GM18873 (cell line): Measurements from ENCODE around the gene CHRM2.

Experiments used
- ATAC-seq: cut with Tn5 transposase; IDR thresholded peaks from one replicate; pipeline ENCODE4 v1.9.1; 2021; ENCODE audit warnings: mild to moderate bottlenecking, moderate library complexity, moderate number of reproducible peaks; ENCODE audit not compliant: unreplicated experiment, low FRiP score

CHRM2 gene

DNA sequence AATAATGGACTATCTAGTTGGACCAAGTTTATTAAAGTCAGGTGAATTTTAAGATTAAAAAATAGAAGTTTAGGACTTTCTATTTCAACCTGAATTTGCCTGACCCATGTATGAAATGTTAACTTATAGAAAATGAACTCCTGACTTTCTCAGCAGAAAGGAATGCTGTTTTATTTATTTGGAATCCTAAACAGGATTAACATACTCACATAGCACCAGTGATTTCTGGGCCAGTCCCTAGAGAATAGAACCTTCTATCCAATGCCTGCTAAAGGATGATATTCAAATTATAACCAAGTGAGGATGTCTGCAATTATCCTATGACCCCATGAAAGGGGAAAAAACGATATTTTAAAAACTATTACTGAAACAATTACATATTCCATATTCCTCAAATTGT, 148.8 kb downstream of the CHRM2 start:
- no peak for ATAC-seq

DNA sequence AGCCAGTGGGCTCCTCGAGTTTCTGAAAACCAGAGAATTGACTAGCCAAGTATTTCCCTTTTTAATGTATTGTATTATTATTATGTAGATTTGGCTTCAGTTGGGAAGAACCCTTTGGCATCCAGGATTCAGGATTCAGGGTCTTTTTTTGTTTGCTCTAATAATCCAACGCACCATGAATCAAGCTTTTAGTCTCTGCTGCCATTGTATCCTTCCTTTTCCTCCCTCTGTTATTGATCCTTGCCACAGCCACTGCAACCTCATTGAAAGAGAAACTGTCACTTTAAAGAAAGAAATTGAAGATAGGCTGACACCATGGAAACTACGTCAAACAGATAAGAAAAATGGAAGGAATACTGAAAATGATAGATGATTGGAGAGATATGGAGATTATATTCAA, 150.0 kb downstream of the CHRM2 start:
- no peak for ATAC-seq

DNA sequence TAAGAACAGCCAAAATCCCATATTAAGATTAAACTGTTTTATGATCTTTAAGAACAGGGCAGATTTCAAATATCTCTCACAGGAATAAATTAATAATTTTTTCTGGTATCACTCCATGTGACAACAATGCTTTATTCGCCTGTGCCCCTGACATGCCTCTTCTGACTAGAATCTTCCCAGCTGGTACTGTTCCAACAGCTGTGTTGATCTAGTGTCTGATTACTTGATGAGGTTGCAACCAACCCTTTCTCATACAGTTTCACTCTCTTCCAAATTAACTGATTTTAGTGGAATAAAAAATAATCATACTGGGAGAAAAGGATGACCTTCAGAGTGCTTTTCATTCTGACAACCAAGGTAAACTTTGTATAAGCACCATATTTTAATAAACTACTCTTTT, 151.9 kb downstream of the CHRM2 start:
- no peak for ATAC-seq

GRCh38 chr7:137025469-137026175, 157.2 kb downstream of the CHRM2 start:
- ATAC-seq: no peak

GRCh38 chr7:137026176-137026500, 157.7 kb downstream of the CHRM2 start:
- no peak for ATAC-seq

GRCh38 chr7:137032436-137032835, 164.0 kb downstream of the CHRM2 start:
- ATAC-seq: no peak

GRCh38 chr7:137036768-137037167, 168.3 kb downstream of the CHRM2 start:
- no peak for ATAC-seq

DNA sequence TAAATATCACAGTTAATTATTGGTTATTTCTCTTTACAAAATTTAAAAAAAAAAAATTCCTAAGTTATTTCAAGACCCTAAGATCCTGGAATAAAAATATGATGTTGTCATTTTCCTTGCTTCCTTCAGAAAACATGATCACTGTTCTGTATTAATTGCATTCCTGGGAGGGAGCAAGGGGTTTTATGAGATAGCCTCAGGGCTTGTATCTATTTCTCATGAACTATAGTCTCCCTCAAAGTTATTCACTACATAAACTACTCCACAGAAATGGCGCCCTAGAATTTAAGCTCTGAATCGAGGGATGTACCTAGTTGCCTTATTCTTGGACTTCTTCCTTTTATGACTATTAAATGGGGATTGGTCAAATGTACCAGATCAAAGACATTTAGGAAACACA, 170.3 kb downstream of the CHRM2 start:
- no peak for ATAC-seq

DNA sequence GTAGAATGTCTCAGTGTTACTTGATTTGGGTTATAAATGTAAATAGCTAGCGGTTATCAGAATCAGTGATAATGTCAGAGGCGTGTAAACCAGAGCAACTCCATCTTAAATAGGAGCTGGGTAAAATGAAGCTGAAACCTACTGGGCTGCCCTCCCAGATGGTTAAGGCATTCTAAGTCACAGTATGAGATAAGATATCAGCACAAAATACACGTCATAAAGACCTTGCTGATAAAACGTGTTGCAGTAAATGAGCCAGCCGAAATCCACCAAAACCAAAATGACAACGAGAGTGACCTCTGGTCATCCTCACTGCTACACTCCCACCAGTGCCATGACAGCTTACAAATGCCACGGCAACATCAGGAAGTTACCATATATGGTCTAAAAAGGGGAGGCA, 172.3 kb downstream of the CHRM2 start:
- ATAC-seq: no peak

- no peak for ATAC-seq
Measured at GRCh38 chr7:137045573-137045972, 177.1 kb downstream of the CHRM2 start.

DNA sequence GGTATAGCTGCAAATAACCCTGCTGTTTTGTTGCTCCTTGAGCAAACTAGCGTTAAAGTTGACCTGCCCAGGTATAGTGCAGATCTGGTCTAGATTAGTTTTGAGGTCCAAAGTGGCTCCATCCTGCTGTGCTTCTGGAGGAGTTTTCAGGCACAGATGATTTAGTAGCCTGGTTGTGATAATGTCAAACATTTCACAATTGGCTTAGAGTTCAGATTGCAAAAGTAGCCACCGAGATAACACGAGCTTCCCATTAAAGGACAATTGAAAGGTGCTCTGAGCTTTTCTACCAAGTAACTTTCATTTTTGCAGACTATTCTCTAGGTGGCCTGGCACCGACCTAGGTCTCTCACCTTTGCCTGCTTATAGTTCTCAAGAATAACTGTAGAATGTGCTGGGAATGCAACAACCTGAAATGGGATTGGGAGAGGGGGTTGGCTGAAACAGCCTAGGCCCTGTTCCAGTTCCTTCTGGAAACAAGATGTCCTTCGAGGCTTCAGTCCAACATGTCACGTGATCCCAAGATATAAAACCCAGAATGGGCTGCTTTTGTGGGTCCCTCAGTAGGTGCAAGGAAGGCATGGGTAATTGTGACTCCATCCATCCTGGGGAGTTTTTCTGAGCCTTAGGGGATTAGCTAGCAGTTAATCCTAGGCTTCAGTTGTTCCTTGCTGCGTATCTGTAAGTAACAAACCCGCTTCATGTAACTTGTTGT, 201.0 kb downstream of the CHRM2 start:
- no peak for ATAC-seq
